NOMO-1 (cell line): ENCODE measurements around the gene NEU4.
A peak's percentile ranks its signal among the peaks of the same experiment; 100 is the strongest.
"Not testable (repeated sequence)": the region's sequence is repeated elsewhere in the genome, so short reads cannot be mapped to it uniquely, and the experiment has no call there.

Source experiments
- DNase-seq, 2 experiments: peaks; one replicate each; lab custom pipeline; 2025; ENCODE audit not compliant: unreplicated experiment in 2 of 2; lab: John Stamatoyannopoulos, UW

Gene NEU4, protein sequence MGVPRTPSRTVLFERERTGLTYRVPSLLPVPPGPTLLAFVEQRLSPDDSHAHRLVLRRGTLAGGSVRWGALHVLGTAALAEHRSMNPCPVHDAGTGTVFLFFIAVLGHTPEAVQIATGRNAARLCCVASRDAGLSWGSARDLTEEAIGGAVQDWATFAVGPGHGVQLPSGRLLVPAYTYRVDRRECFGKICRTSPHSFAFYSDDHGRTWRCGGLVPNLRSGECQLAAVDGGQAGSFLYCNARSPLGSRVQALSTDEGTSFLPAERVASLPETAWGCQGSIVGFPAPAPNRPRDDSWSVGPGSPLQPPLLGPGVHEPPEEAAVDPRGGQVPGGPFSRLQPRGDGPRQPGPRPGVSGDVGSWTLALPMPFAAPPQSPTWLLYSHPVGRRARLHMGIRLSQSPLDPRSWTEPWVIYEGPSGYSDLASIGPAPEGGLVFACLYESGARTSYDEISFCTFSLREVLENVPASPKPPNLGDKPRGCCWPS

DNA sequence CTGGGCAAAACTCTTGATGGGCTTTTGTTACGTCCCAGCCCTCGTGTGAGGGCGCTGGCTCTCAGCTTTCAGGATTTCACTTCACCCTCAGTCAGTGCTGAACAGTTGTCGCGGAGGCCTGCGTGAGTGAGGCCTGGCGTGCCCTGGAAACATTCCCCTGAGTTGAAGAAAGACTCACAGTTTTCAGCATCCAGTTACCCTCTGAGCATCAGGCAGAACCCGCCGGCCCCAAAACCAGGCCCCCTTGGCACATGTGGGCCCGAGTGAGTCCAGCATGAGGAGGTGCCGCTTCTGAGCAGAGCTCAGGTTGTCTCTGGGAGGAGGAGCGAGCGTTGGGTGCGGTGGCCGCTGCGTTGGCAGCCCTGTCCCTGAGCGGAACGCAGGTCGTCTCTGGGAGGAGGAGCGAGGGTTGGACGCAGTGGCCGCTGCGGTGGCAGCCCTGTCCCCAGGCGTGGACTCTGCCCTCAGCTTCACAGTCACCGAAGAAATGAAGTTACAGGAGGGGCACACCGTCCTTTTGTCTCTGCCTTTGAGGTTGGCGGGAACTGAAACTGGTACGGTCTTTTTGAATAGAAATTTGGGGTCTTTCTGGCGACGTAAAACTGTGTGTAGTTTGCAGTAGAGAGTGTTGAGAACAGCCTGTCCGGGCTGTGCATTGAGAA lies at the start of gene NEU4:
Gene NEU4, plus strand, starts transcription at position 473 of the 662 bp plus-strand sequence. CDS start 5,292 bp downstream, outside the sequence.
- DNase-seq = no peak

DNA sequence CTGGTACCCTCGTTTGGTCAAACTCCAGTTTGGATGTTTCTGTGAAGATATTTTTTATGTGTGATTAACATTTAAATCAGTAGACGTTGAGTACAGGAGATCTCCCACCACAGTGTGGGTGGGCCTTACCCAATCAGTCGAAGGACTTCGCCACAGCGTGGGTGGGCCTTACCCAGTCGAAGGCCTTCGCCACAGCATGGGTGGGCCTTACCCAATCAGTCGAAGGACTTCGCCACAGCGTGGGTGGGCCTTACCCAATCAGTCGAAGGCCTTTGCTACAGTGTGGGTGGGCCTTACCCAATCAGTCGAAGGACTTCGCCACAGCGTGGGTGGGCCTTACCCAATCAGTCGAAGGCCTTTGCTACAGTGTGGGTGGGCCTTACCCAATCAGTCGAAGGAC lies 49.1 kb upstream of the NEU4 start:
- DNase-seq = not testable (repeated sequence)

- no peak for DNase-seq
Observed at GRCh38 chr2:241760301-241760771, 48.7 kb upstream of the NEU4 start.

- DNase-seq = no peak
Observed at GRCh38 chr2:241762321-241762932, 46.6 kb upstream of the NEU4 start.

DNA sequence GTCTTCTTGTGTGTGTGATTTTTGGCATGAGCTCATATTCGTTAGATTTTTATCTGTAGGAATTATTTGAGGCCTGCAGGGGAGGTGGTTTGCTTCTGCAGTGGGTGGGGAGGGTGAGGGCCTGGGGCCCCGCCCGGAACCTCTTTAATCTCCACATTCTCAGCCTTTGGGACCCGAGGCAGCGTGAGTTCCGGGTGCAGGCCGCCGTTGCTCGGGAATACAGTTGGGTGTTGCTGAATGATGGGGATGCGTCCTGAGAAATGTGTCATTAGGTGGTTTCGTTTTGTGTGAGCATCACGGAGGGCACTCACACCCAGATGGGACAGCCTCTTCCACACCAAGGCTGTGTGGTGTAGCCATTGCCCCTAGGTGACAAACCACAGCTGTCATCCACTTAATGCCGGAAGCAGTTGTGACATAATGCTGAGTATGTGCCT lies 46.0 kb upstream of the NEU4 start:
- DNase-seq = peak; percentile 43 to 52

DNA sequence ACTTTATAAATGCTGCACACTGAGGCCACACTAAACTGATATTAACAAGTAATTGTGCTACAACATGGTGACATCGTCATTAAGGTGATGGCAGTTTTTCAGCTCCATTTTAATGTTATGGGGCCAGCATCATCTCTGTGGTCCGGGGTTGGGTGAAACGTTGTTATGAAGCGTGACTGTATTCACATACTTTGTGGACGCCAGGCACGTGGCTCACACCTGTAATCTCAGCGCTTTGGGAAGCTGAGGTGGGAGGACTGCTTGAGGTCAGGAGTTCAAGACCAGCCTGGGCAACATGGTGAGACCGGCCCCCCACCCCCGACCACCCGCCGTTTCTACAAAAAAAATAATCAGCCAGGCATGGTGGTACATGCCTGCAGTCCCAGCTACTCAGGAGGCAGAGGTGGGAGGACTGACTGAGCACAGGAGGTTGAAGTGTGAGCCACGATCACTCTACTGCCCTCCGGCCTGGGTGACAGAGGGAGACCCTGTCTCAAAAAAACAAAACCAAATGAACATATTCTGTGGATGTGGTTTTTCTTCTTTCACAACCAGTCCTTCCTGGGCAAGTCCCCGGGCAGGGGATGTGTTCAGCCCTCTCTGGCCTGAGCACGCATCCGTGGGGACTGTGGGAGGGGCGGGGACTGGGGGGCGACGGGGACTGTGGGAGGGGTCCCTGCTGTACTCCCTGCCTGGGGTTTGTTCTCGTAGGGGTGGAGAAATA lies 45.3 kb upstream of the NEU4 start:
- DNase-seq = no peak

DNA sequence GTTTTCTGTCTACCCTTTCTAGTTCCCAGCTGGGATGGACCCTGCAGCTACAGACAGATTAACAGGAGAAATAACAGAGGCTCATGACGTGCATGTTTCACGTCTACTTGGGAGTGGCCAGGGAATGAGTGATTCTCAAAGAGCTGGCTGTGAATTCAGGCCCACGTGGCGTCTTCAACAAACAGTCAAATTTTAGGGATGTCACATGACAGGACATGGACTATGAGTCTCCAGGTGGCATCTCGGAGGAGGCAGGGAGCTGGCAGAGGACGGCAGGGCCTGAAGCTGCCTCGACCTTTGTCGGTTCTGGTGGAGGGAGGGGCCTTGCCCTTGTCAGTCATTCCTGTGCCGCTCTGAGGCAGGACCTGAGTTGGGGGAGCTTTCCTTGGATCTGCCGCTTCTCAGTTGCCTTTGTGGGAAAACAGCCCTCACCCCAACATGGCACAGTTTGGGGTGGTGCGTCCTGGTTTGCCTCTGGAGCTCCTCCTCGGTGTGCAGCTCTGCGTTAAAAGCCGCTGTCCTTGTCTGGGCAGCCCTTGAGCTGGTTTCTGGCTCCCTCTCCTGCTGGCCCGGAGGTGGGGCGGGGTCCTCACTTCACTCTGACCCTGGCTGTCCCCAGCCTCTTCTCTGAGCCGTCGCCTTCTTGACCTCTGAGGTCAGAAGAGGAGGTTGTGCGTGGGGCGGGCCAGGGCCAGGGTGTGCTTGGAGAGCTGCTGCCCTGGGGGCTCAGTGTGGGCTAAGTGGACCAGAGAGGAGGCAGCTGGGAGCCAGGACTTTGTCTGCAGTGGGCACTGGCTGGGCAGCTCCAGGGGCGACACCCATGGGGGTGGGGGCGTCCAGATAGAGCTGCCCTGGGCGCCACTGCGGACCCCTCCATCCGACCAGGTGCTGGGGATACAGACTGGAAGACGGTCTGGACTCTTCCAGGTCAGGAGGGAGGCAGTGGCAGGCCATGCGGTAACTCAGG lies 44.4 kb upstream of the NEU4 start:
- DNase-seq = no peak

GRCh38 chr2:241767464-241768250 lies 41.3 kb upstream of the NEU4 start:
- DNase-seq = no peak

GRCh38 chr2:241768251-241768711 lies 40.7 kb upstream of the NEU4 start:
- DNase-seq = no peak

GRCh38 chr2:241768850-241769249 lies 40.1 kb upstream of the NEU4 start:
- DNase-seq = no peak

DNA sequence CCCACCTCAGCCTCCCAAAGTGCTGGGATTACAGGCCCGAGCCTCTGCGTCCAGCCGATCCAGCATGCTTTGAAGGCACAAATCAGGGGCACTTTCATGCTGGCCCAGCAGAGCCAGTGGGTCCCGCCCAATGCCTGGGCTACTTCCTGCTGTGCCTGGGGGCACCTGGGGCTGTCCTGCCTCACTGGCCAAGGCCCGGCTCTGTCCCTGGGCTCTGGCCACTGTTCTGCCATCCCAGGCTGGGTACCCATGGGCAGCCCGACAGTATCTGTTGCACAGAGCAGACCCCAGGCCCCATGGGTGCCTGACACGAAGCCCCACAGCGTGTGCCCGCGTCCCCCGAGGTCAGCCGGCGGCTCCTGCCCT lies 39.2 kb upstream of the NEU4 start:
- DNase-seq = no peak

DNA sequence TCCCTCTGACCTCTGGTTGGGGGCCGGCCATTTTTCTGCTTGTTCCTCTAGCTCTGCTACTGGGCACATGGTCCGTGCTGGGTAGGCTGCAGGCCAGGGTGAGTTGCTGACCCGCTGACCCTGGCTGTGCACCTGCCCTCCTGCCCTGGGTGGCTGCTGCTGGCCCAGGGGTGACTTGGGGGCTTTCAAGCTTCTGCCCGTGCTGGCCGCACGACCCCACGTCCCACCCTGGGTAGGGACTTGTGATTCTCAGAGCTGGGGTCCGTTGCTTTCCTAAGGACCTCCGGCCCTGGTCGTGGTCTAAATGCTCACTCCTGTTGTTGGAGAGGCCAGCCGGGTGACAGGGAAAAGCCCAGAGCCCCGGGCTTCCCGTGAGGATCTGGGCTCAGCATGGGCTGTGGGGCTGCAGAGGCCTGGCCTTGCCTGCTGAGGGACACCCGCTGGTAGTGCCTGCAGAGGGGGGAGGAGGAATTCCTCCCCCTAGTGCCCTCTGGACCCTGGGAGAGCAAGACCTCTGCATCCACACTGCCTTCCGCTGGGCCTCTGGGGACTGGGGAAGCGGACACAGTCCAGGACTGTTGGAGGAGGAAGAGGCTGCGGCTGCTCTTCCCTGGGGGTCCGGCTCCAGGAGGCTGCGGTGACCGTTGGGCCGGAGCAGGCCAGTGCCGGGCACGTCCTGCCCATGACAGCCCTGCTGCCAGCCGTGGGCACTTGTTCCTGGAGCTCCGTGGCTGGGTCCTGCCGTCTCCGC lies 38.6 kb upstream of the NEU4 start:
- no peak for DNase-seq

- no peak for DNase-seq
Observed at GRCh38 chr2:241770936-241771285, 38.1 kb upstream of the NEU4 start.

DNA sequence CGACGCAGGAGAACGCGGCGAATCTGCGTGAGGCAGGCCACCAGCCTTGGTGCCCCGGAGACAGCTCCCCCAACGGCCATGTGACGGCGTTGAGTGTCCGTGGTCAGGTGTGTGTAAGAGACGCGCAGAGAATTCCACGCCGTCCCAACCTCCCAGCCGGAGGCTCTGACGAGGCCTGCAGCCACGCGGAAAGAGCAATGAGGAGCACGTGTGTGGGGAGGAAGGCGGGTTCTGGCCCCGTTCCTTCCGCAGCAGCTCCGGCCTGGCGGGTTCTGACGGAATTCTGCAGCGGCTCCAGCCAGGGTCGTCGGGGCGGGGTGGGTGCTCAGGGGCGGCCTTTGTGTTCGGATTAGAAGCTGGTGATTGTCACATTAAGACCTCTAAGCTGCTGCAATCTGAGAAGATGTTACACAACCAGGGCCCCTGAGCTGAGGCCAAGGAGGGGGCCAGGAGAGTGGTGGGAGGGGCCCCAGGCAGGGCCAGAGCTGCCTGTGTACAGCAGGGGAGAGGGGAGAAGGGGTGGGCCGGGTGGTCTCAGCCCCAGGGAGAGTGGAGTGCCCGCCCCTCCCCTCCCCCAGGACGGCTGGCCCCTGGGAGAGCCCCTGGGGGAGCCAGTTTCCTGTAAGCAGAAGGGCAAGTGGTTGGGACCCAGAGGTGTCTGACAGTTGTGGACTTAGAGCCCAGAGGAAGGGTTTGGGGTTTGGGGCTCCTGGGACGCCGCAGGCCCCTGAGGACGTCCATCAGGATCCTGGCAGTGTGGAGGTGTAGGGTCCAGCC lies 37.5 kb upstream of the NEU4 start:
- peak; percentile 67 to 80 for DNase-seq

DNA sequence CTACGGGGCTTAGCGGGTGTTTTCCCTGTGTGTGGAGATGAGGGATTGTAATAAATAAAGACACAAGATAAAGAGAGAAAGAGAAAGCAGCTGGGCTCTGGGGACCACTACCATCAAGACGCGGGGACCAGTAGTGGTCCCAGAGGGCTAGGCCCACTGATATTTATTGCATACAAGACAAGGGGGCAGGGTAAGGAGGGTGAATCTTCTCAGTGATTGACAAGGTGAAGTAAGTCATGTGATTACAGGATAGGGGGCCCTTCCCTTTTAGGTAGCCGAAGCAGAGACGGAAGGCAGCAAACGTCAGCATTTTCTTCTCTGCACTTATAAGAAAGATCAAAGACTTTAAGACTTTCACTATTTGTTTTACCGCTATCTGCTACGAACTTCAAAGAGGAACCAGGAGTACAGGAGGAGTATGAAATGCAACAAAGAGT lies 36.9 kb upstream of the NEU4 start:
- DNase-seq = peak in 1 of 2 experiments; percentile 59

DNA sequence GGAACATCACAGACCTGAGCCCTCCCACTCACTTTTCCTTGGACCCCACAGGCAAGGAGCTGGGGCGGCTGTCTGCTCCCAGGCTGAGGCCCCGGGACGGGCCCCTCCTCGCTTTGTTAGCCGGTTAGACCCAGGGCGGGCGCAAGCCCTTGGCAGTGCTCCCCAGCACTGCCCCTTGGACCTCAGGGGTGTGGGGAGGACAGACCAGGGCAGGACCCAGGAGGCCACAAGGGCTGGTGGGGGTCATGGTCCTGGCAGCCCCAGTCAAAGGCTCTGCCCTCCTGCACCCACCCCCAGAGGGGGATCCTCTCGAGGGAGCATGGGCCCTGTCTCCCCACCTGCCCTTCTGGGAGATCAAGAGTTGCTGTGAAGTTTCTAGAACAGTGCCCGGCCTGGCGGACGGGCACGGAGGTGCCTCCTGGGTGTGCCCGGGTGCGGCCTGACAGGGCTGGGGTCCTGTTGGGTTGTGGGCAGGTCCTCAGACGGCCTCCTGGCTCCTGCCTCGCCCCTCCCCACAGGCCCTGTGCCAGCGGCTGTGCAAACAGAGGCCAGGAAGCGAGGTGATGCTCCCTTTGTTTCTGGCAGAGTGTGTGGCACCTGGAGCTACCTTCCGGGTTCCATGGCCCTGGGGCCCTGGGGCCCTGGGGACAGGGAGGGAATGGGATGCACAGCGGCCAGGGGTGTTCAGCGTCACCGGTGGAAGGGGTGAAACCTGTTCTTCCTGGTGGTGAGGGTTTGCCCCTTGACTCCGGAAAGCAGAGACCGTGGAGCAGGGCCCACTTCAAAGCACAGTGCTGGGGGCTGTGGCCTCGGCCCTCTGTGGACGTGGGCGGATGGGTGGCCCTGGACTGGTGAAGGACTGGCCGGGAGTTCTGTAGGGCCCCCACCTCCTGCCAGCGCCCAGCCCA lies 35.2 kb upstream of the NEU4 start:
- no peak for DNase-seq
